HTR-8/SVneo (cell line): ENCODE measurements around the gene EIF2B2.

ENCODE experiments used
- DNase-seq: peaks from one replicate; pipeline ENCODE4 v3.0.0; 2011; ENCODE audit warnings: low spot score, mixed read lengths; ENCODE audit not compliant: insufficient read length
- FAIRE-seq: peaks from 2 replicates; lab custom pipeline; 2011; peaks lifted over from hg19 to GRCh38; lab: Jason Lieb, UNC

The EIF2B2 gene

GRCh38 chr14:74973003-74973653 is 29.6 kb upstream of the EIF2B2 start:
- no peak for FAIRE-seq

GRCh38 chr14:74973905-74974363 is 28.8 kb upstream of the EIF2B2 start:
- DNase-seq (no peak), FAIRE-seq (peak; percentile 54)

More at GRCh38 chr14:74973003-74973653, 29.6 kb upstream of the EIF2B2 start:
- DNase-seq = no peak

- DNase-seq = no peak
Measured at GRCh38 chr14:74974364-74975058, 28.2 kb upstream of the EIF2B2 start.

GRCh38 chr14:74975059-74975810 is 27.5 kb upstream of the EIF2B2 start:
- no peak for DNase-seq
- FAIRE-seq = peak; percentile 76

More at GRCh38 chr14:74974364-74975058, 28.2 kb upstream of the EIF2B2 start:
- FAIRE-seq = peak; percentile 80

GRCh38 chr14:74976264-74977113 is 26.2 kb upstream of the EIF2B2 start:
- FAIRE-seq = peak; percentile 98
- DNase-seq = no peak

- FAIRE-seq = no peak
- DNase-seq = no peak
Measured at GRCh38 chr14:74977164-74977900, 25.4 kb upstream of the EIF2B2 start.

GRCh38 chr14:74977901-74978385 is 24.8 kb upstream of the EIF2B2 start:
- FAIRE-seq (peak; percentile 87), DNase-seq (no peak)

- FAIRE-seq (peak; percentile 83), DNase-seq (peak; percentile 63)
Measured at GRCh38 chr14:74978416-74978947, 24.2 kb upstream of the EIF2B2 start.

GRCh38 chr14:74979029-74979428 is 23.7 kb upstream of the EIF2B2 start:
- FAIRE-seq (no peak), DNase-seq (no peak)

GRCh38 chr14:74979442-74980397 is 23.0 kb upstream of the EIF2B2 start:
- FAIRE-seq (peak; percentile 100), DNase-seq (peak; percentile 89)

GRCh38 chr14:74980398-74980730 is 22.4 kb upstream of the EIF2B2 start:
- FAIRE-seq (no peak), DNase-seq (no peak)

GRCh38 chr14:74980731-74981461 is 21.8 kb upstream of the EIF2B2 start:
- DNase-seq (peak; percentile 88), FAIRE-seq (no peak)

GRCh38 chr14:74981462-74981782 is 21.3 kb upstream of the EIF2B2 start:
- DNase-seq = no peak
- FAIRE-seq = no peak

GRCh38 chr14:74981833-74982232 is 20.9 kb upstream of the EIF2B2 start:
- DNase-seq (no peak), FAIRE-seq (no peak)

GRCh38 chr14:74982661-74983060 is 20.1 kb upstream of the EIF2B2 start:
- FAIRE-seq (no peak), DNase-seq (no peak)

- DNase-seq (no peak), FAIRE-seq (peak; percentile 76)
Measured at GRCh38 chr14:74983343-74983742, 19.4 kb upstream of the EIF2B2 start.

- DNase-seq (no peak), FAIRE-seq (peak; percentile 36)
Measured at GRCh38 chr14:74984236-74985027, 18.3 kb upstream of the EIF2B2 start.
